NCI-H526 treated with DMSO at 0.1 percent for 48 hours (cell line): Measurements from ENCODE around the gene FDXACB1.

Source experiments
- DNase-seq: peaks from one replicate; lab custom pipeline; 2025; lab: John Stamatoyannopoulos, UW

Gene FDXACB1

GRCh38 chr11:111845276-111846028 lies 33.5 kb downstream of the FDXACB1 start:
- no peak for DNase-seq

GRCh38 chr11:111843661-111844060 lies 35.3 kb downstream of the FDXACB1 start:
- no peak for DNase-seq

GRCh38 chr11:111841370-111842053 lies 37.5 kb downstream of the FDXACB1 start:
- peak; percentile 89 for DNase-seq

GRCh38 chr11:111840143-111840542 lies 38.8 kb downstream of the FDXACB1 start:
- no peak for DNase-seq

GRCh38 chr11:111838054-111838453 lies 40.9 kb downstream of the FDXACB1 start:
- no peak for DNase-seq

- no peak for DNase-seq
Measured at GRCh38 chr11:111837366-111837891, 41.5 kb downstream of the FDXACB1 start.

GRCh38 chr11:111836721-111837120 lies 42.2 kb downstream of the FDXACB1 start:
- DNase-seq = no peak

- no peak for DNase-seq
Measured at GRCh38 chr11:111836162-111836561, 42.8 kb downstream of the FDXACB1 start.

- DNase-seq = no peak
Measured at GRCh38 chr11:111835665-111836064, 43.3 kb downstream of the FDXACB1 start.

GRCh38 chr11:111834432-111835163 lies 44.4 kb downstream of the FDXACB1 start:
- no peak for DNase-seq

- DNase-seq = no peak
Measured at GRCh38 chr11:111833524-111833923, 45.4 kb downstream of the FDXACB1 start.

- DNase-seq = no peak
Measured at GRCh38 chr11:111829185-111829968, 49.6 kb downstream of the FDXACB1 start.

- no peak for DNase-seq
Measured at GRCh38 chr11:111826322-111826950, 52.5 kb downstream of the FDXACB1 start.
